ENCODE measurements around the gene FRMD4A.

DNA sequence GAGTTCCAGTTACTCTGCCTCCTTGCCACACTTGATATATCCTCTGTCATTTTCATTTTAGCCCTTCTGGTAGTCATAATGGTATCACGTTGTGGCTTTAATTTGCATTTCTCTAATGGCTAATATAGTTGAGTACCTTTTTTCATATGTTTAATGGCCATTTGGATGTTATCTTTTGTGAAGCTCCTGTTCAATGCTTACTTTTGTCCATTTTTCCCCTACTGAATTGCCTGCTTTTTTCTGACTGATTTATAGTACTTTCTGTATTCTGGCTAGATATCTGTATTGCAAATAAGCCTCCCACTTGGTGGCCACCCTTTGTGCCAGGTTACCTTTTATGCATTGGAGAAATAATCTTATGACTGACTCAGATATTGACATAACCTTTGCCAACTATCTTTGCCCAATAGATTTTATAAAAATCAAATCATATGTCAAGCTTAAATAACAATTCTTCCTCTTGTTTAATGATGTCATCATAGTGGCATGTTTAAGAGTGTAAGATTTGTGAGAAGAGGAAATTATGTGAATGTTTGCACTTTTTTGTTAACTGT is 693.3 kb downstream of the FRMD4A start:
- TF ChIP-seq, protein P1, sequence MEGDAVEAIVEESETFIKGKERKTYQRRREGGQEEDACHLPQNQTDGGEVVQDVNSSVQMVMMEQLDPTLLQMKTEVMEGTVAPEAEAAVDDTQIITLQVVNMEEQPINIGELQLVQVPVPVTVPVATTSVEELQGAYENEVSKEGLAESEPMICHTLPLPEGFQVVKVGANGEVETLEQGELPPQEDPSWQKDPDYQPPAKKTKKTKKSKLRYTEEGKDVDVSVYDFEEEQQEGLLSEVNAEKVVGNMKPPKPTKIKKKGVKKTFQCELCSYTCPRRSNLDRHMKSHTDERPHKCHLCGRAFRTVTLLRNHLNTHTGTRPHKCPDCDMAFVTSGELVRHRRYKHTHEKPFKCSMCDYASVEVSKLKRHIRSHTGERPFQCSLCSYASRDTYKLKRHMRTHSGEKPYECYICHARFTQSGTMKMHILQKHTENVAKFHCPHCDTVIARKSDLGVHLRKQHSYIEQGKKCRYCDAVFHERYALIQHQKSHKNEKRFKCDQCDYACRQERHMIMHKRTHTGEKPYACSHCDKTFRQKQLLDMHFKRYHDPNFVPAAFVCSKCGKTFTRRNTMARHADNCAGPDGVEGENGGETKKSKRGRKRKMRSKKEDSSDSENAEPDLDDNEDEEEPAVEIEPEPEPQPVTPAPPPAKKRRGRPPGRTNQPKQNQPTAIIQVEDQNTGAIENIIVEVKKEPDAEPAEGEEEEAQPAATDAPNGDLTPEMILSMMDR (IDR thresholded peaks at IDR 0.05; ENCODE audit: borderline replicate concordance, extremely low read depth, low read length, poor library complexity, severe bottlenecking): no peak
- TF ChIP-seq EZH2 (IDR thresholded peaks at IDR 0.05; ENCODE audit: borderline replicate concordance, low read depth, low read length, severe bottlenecking): no peak
